ENCODE measurements around the gene MTUS2.
A peak's percentile ranks its signal among the peaks of the same experiment; 100 is the strongest.

MTUS2 gene

DNA sequence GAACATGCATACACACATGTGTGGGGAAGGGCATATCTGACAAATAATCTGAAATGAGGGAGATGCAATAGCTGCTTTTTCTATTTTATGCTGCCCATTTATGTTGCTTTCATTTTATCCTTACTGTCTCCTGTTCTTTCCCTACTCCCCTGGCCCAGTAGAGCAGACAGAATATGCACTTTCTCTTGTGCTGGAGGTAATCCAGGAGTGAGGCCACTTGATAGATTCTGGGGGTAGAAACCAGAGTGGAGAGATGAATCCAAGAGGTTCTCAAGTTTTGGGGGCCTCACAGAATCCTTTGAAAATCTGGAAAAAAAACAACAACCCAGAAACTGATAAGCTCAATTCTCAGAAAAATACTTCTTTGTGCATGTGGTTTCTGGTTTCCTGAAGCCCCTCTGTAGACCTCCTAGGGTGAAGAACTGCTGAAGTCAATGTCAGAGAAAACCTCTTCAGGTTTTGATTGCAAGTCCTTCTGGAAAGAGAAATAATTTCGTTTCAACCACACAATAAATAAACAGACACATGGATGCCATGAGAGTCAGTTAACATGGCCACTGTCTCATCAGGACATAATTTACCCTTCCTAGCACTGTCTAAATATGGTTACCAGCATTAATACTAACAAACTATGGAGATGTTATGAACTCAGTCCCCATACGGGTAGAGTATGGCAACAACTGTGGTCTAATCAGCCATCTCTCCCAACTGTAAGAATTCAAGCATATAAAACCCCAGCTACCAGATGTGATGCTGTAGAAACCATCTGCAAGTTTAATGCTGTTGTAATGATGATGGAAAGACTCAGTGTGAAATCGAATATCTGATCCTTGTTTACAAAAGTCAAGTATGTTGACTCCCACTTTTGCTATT, 419.8 kb downstream of the MTUS2 start:
- no peak overlapping the region for H3K4me3 ChIP-seq (ENCODE audit: low read depth, low read length)
- TF ChIP-seq, protein P1, sequence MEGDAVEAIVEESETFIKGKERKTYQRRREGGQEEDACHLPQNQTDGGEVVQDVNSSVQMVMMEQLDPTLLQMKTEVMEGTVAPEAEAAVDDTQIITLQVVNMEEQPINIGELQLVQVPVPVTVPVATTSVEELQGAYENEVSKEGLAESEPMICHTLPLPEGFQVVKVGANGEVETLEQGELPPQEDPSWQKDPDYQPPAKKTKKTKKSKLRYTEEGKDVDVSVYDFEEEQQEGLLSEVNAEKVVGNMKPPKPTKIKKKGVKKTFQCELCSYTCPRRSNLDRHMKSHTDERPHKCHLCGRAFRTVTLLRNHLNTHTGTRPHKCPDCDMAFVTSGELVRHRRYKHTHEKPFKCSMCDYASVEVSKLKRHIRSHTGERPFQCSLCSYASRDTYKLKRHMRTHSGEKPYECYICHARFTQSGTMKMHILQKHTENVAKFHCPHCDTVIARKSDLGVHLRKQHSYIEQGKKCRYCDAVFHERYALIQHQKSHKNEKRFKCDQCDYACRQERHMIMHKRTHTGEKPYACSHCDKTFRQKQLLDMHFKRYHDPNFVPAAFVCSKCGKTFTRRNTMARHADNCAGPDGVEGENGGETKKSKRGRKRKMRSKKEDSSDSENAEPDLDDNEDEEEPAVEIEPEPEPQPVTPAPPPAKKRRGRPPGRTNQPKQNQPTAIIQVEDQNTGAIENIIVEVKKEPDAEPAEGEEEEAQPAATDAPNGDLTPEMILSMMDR (IDR thresholded peaks at IDR 0.05; ENCODE audit: borderline replicate concordance, insufficient read depth, low read depth, low read length): no peak

GRCh38 chr13:29254626-29255370, 434.7 kb downstream of the MTUS2 start:
- H3K4me3 ChIP-seq (ENCODE audit: low read depth, low read length): no peak overlapping the region
- TF ChIP-seq, protein P1 (IDR thresholded peaks at IDR 0.05; ENCODE audit: borderline replicate concordance, insufficient read depth, low read depth, low read length): no peak

- no peak overlapping the region for H3K4me3 ChIP-seq (ENCODE audit: low read depth, low read length)
- TF ChIP-seq, protein P1 (IDR thresholded peaks at IDR 0.05; ENCODE audit: borderline replicate concordance, insufficient read depth, low read depth, low read length): no peak
Observed at GRCh38 chr13:29255567-29255966, 435.4 kb downstream of the MTUS2 start.

DNA sequence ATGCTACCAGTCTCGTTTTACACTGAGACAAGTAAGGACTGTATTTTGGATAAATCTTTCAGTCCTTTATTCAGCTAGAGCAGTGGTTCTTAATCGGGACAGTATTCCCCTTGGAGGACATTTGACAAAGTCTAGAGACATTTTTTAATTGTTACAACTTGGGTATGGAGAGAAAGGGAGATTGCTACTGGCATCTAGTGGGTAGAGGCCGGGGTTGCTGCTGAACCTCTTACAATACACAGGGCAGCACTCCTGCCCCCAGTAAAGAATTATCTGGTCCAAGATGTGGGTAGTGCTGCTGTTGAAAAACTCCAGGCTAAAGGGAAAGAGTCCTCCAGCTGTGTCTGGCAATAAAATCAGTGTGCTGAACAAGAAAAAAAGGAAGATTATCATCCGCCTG, 440.5 kb downstream of the MTUS2 start:
- no peak overlapping the region for H3K4me3 ChIP-seq (ENCODE audit: low read depth, low read length)
- TF ChIP-seq, protein P1 (IDR thresholded peaks at IDR 0.05; ENCODE audit: borderline replicate concordance, insufficient read depth, low read depth, low read length): peak; percentile 29; the same call in 1 of the 2 replicates

DNA sequence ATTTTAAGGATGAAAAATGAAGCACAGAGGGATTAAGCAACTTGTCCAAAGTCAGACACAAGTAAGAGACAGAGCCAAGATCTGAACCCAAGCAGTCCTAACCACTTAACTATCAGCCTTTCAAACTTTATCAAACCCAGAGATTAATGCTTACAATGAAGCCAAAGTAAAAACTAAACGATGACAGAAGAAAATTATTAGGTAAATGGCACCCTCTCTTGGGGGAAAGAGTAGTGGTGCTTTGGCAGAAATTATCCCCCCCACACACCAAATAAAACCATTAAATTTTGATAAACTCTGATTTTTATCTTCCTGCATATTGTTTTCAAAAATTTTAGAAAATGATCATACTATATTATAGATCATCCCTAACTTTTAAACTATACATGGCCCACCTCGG, 446.1 kb downstream of the MTUS2 start:
- TF ChIP-seq, protein P1 (IDR thresholded peaks at IDR 0.05; ENCODE audit: borderline replicate concordance, insufficient read depth, low read depth, low read length): no peak
- no peak overlapping the region for H3K4me3 ChIP-seq (ENCODE audit: low read depth, low read length)

DNA sequence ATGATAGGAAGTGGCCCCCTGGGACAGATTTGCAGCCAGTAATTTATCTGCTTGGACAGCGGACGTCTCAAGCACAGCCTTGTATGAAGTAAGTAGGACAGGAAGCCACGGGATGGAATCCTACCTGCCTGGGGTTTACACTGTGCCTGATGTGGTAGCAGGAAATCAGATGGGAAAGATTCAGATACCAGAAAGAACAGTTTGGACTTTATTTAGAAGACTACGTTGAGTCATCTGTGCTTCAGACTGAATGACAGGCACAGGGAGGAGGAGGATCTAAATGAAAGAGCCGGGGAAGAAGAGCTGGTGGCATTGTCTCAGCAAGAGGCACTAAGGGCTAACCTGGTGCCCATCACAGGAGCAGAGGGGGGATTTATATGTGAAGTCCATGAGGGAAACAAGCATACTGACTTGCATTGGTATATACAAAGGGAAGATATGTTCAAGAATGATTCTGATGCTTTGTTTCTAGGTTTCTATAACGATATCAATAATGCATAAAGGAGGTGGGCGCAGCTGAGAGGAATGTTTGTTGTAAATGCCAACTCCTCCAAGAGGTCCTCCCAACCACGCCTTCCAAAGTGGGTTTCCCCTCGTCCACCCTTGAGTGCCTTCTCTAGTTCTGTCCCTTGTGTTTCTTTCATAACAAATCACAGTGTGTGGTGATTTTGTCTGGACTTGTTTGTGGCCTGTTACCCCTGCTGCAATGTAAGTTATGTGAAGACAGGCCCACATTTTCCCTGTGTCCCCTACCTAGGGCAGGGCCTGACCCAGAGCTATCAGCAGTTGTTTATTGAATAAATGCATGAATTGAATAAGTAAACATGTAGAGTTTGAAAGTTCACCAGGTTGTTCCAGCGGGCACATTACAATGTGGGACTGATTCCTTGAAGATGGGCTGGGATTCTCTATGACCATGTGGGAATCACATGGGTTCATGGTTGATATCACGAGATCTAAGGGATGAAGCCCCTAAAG, 446.9 kb downstream of the MTUS2 start:
- TF ChIP-seq, protein P1 (IDR thresholded peaks at IDR 0.05; ENCODE audit: borderline replicate concordance, insufficient read depth, low read depth, low read length): no peak
- H3K4me3 ChIP-seq (ENCODE audit: low read depth, low read length): no peak overlapping the region
